PC-3 (cell line): Measurements from ENCODE around the gene PLCB4.

Experiments
- CTCF ChIP-seq: fragments of 300-600 bp; sonication (generic); conservative IDR thresholded peaks from 2 replicates; pipeline ENCODE4 v1.5.1; 2017; ENCODE audit warnings: antibody characterized with exemption, low read depth, mild to moderate bottlenecking, low read length
- EZH2phosphoT487 ChIP-seq: fragments of 300-600 bp; sonication (generic); IDR thresholded peaks from 2 replicates; pipeline ENCODE4 v1.6.1; 2018; ENCODE audit warnings: mild to moderate bottlenecking, antibody characterized with exemption, low read length, borderline replicate concordance

- no peak for TF ChIP-seq CTCF
- no peak for TF ChIP-seq EZH2phosphoT487
Observed at GRCh38 chr20:9196110-9196509, 127.2 kb downstream of the PLCB4 start.
